T-helper 2 cell treated with Interferon-gamma antibody and Interleukin-4, amounts not matched to agents 100 ng/mL and 5 ng/mL, for 36 hours (primary cell): ENCODE measurements around the gene SPDYA. TPM values are rescaled to one million over a fixed set of nuclear protein-coding genes. Genes with fewer than 3 reads are reported as not detected.

ENCODE experiments used
- intact Hi-C: fragments of 100-400 bp; cut with micrococcal nuclease; formaldehyde crosslinking; loops from one replicate; pipeline ENCODE4 v1.15.1; 2023
- total RNA-seq: library from RNA; stranded (reverse); gene quantifications from 2 replicates; pipeline ENCODE4 v1.2.3, GENCODE V29; 2022

SPDYA gene
- total RNA-seq, 1 donor from 2014 or later, result 1.3 TPM

DNA sequence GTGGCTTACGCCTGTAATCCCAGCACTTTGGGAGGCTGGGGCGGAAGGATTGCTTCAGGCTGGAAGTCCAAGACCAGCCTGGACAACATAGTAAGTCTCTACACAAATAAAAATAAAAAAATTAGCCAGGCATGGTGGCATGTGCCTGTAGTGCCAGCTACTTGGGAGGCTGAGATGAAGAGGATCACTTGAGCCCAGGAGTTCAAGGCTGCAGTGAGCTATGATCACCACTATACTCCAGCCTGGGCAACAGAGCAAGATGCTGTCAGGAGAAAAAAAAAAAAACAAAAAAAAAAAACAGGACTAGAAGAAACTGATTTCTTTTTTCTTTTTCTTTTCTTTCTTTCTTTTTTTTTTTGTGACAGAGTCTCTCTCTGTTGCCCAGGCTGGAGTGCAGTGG lies 13.6 kb downstream of the SPDYA start:
- intact Hi-C loops, result loop anchor here (5.0 kb wide), 2 partner anchors 73 to 133 kb away; no protein-coding TSS in a partner anchor

DNA sequence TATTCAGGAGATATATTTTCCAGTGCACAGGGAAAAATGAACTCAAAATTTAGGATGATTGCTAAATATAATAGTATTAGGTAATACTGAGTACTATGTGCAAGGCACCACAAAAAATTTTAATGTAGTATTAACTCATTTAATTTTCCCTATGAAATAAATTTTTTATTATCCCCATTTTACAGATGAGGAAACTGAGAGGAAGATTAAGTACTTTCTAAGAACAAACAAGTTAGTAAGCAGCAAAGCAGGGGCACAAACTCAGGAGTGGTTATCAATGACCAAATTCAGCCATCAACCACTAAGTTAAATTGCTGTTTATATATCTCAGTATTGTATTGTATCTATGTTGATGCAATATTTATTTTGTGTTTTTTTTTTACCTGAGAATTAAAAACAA lies 14.2 kb downstream of the SPDYA start:
- intact Hi-C loops, result loop anchor here (5.0 kb wide), 2 partner anchors 72 to 132 kb away; no protein-coding TSS in a partner anchor

DNA sequence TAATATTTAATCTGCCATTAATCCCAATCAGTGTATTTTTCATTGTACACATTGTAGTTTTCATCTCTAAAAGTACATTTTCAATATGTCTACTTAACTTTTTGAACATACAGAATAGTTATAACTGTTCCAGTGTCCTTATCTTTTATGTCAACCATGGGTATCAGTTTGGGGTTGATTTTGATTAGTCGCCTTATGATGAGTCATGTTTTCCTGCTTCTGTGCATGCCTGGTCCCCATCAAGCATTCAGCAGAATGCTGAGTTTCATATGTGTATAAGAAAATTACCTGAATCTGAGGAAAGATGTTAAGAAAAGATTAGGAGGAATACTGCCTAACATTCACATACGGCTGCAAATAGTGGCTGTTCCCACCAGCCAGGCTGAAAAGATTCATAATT lies 17.7 kb downstream of the SPDYA start:
- intact Hi-C loops, result no loop called here

DNA sequence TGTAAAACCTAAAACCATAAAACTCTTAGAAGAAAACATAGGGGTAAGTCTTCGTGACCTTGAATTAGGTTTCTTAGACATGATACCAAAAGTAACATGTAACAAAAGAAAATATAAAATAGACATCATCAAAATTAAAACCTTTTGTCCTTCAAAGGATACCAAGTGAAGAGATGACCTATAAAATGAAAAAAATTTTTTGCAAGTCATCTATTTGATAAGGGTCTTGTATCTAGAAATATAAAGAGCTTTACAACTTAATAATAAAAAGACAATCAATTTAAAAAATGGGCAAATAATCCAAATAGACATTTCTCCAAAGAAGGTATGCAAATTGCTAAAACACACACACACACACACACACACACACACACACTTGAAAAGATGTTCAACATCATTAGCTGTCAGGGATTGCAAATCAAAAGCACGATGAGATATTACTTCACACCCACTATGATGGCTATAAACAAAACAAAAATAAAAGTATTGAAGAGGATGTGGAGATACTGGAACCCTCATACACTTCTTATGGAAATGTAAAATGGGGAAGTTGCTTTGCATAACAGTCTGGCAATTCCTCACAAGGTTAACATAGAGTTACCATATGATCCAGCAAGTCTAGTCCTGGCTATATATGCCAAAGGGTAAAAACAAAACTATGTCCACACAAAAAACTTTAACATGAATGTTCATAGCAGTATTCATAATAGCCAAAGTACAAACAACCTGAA lies 23.3 kb downstream of the SPDYA start:
- intact Hi-C loops, result no loop called here

DNA sequence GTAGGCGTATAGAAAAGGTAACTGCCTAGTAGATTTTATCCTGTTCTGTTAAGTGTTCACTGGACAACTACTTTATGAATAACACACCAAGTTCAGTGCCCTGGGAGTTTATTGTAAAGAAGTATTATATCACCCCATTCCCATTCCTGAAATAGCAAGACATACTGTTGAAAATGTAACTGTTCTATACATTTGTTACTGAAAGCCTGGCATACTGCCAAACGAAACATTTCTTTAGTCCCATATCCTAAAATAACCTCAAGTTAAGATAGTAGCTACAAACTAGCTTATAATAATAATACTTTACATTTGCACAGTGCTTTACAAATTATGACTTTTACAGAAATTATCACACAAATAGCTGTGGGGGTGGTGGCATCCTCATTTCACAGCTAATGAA lies 25.1 kb downstream of the SPDYA start:
- intact Hi-C loops, result no loop called here

DNA sequence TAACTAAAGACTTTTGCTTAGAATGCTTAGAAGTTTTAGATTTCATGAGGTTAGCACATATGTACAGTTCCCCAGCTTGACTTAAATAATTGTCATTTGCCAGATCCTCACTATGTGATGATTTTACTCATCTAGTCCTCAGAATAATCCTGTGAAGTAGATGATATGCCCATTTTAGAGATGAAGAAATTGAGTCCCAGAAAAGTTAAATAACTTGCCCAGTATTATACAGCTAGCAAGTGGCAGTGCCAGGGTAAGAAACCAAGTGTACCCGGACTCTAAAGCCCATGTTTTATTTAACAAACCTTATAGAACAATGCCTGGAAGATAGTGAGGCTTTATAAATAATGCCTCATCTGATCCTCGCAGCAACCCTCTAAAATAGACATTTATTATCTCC lies 28.3 kb downstream of the SPDYA start:
- intact Hi-C loops, result no loop called here

DNA sequence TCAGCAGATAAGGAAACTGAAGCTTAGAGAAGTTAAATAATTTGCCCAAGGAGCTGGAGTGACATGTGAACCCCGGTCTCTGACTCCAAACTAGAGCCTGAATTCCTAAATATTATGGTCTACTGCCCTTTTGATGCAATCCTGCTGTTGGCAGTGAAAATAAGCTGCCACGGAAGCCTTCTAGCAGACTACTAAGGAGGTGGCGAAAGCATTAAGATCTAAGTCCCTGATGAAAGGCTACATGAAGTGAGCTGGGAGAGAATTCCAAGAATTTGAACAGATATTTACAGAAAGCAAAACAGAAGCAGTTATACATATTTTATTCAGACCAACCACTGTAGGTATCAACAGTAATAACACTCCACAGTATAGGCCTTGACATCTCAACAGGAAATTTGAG lies 31.4 kb downstream of the SPDYA start:
- intact Hi-C loops, result no loop called here

DNA sequence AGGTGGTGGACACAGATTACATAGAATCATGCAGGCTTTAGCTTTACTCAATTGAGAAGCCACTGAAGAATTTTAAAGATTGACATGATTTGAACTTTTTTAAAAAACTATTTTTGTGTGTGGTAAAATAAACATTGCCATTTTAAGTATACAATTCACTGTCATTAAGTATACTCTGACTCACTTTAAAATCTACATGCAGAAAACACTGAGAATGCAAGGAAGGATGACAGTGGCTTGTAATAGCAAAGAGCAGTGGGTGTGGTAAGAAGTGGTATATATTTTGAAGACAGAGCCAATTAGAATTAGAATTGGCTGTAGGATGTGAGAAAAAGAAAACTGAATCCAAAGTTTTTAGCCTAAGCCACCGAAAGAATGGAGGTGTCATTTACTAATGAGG lies 44.6 kb downstream of the SPDYA start:
- intact Hi-C loops, result no loop called here

DNA sequence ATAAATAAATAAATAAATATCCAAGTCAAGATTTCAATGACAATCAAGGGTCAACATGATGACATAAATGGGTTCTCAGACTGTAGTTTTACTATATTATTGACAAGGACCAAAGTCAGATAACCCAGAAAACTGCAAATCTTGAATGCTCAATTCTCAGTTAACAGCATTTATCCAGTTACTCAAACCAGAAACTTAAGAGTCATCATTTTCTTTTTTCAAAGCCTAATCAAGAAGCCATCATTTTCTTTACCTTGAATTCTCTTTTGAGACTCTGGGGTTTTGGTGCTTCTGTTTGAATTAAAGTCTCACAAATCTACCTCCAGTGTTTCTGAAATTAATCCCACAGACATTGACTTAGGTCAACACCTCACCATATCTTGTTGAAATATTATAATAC lies 45.3 kb downstream of the SPDYA start:
- intact Hi-C loops, result no loop called here

DNA sequence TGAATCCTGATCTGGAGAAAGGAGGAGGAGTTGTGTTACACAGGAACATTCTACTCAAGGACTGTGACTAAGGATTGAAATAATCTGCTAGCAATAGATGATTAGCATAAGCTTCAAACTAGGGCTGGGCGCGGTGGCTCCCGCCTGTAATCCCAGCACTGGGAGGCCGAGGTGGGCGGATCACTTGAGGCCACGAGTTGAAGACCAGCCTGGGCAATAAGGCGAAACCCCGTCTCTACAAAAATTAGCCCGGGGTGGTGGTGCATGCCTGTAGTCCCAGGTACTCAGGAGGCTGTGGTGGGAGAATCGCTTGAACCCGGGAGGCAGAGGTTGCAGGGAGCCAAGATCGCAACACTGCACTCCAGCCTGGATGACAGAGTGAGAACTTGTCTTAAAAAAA lies 58.0 kb downstream of the SPDYA start:
- intact Hi-C loops, result no loop called here

DNA sequence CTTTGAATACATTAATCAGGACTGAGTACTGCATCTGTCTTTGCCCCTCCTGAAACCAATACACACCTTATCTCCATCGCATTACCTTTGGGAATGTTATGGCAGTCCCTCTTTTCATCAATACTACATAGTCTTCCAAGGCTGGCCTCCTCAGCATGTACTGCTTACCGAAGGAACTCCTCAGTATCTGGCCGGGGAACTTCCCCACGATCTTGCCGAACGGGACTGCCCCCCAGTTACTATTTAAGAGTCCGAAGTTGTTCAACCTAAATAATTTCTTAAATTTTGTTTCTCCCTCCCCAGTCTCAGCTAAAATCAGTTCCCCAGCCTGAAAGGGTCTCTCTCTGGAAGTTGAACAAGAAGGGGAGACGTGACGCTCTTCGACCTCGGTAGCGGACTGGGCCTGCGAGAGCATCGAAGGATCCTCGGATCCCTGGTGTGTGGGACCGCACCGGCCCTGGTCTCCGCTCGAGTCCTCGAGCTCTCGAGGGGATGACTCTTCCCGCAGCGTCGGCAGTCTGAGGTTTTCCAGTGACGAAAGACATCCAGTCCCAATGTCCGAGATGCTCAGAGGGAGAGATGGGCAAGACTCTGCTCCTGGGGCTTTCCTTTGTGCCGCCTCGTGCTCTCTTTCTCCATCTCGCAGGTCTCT lies 59.0 kb downstream of the SPDYA start:
- intact Hi-C loops, result loop anchor here (1.0 to 10.0 kb wide), 6 partner anchors 25 to 1515 kb away; partner anchors contain the start of genes GTF3C2, PPP1CB, SPDYA and WDR43

DNA sequence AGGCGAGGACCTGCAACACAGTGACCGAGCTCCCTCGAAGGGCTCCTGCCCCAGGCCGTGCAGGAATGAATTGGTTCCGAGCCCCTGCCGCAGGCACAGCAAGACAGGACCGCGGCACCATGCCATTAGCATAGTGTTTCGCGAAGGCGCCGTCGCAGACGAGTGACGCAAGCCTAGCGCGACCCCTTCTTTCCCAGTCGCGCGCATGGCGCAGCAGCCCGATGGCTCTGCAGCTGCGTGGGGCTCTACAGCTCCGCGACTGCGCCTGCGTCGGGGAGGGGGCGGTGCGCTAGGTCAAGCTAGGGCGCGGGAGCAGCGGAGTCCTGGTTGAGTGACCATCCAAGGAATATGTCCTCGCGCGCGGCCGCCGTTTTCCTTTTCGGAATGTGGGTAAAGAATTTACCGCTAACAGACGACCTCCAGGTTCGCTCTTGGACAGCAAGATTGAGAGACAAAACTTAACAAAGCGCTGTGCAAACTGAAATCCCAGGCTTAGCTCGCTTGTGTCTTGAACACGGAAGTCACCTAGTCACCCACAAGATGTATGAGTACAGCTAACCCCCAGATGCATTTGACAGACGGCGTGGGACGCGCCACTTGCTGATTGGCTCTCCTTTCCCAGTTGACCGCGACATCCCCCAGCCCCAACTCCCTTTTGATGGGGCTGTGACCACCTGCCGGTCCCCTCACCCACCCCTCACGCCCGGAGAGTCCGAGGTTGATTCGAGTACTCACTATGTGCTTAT lies 59.7 kb downstream of the SPDYA start, which contains the start of gene TRMT61B:
Gene TRMT61B (minus strand): TSS at position 164 of the 746 bp plus-strand sequence. CDS start 32 bp downstream, at position 132.
- intact Hi-C loops, result loop anchor here (1.0 to 10.0 kb wide), 6 partner anchors 24 to 1516 kb away; partner anchors contain the start of genes GTF3C2, PPP1CB, SPDYA and WDR43

DNA sequence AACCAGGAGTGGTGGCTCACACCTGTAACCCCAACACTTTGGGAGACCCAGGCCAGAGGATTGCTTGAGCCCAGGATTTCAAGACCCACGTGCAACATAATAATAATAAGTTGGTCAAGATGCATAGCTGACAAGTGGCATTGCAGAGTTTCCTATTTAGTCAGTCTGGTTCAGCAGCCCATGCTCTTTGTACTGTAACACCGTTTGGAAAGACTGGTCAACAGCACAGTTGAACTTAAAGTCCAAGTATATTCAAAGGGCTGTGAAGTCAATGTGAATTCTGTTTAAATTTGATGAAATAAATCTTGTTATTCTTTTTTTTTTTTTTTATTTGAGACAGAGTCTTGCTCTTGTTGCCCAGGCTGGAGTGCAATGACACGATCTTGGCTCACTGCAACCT lies 61.0 kb downstream of the SPDYA start:
- intact Hi-C loops, result loop anchor here (2.0 to 10.0 kb wide), 3 partner anchors 305 to 1517 kb away; partner anchors contain the start of gene GTF3C2

DNA sequence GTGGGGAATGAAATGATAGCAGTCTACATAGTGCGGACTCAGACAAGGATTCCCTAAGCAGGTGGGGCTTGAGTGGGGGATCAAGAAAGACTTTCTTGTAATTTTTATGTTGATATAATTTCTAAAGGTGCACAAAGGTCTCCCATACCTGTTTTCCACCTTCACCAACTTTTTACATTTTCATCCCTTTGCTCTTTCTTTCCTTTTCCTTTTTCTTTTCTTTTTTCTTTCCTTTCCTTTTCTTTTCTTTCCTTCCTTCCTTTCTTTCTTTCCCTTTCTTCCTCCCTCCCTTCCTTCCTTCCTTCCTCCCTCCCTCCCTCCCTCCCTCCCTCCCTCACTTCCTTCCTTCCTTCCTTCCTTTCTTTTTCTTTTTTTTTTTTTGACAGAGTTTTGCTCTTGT lies 69.6 kb downstream of the SPDYA start:
- intact Hi-C loops, result no loop called here

DNA sequence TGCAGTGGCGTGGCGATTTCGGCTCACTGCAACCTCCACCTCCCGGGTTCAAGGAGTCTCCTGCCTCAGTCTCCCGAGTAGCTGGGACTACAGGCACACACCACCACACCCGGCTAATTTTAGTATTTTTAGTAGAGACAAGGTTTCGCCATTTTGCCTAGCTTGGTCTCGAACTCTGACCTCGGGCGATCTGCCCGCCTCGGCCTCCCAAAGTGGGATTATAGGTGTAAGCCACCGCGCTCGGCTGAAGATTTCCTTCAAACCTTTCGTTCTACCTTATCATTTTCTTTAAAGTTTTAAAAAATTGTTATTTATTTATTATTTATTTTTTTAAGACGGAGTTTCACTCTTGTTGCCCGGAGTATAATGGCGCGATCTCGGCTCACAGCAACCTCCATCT lies 82.9 kb downstream of the SPDYA start:
- intact Hi-C loops, result loop anchor here (10.0 kb wide), 1 partner anchor 529 kb away; no protein-coding TSS in a partner anchor

DNA sequence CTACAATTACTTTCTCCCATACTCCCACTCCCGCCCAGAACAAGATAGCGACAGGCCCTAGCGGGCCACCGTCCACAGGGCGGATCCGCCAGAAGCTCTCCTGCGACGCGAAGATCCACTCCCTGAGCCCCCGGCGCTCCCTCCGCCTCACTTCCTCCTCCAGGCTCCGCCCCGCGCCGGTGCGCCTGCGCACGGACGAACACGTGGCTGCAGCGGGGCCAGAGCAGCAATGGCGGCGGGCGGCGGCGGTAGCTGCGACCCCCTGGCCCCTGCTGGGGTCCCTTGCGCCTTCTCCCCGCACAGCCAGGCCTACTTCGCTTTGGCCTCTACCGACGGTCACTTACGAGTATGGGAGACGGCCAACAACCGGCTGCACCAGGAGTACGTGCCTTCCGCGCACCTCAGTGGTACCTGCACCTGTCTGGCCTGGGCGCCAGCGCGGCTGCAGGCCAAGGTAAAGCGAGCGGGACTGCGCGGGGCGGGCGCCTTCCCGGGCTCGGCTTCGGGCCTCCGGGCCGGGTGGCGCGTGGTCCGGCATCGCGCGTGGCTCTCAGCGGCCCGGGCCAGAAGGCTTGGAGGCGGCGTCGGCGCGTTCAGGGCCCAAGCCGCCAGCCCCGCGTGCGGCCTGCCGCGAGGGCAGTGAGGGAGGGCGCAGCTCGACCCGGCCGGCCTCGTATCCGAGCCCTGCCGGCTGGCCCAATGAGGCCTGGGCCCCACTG lies 84.0 kb downstream of the SPDYA start, which contains the start of gene WDR43:
Gene WDR43 (plus strand): TSS at position 198 of the 719 bp plus-strand sequence. CDS start 32 bp downstream, at position 230.
- intact Hi-C loops, result loop anchor here (1.0 to 10.0 kb wide), 5 partner anchors 24 to 530 kb away; partner anchors contain the start of genes PPP1CB and TRMT61B

DNA sequence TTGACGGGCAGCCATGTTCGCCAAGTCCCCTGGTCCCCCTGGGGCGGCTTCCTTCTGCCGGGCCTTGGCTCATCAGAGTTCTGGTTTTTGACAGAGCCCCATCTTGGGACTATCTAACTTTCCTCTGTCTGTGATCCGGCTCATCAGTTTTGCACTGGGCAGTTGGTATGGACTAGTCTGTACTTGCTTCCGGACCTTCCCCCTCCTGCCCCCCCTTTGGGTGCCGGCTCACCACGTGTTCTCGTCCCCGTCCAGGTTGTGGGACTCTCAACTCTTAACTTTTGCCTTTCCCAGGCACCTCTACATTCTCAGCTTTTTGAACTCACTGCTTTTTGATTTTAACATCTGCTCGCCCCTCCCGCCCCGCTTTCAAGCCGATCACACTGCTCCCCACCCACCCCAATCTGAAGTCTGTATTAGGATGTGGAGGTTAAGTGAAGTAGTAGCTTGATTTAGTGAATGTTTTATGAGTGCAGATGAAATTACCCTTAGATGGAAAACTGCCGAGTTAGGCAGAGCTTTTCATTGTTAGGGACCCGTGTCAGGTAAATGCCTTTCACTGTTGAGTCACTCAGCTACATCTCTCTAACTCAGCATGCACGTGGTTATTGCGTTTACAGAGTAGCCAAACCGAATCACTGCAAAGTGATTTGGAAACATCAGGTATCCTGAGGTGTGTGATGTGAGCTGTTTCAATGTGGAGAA lies 84.7 kb downstream of the SPDYA start:
- intact Hi-C loops, result loop anchor here (1.0 to 10.0 kb wide), 3 partner anchors 73 to 531 kb away; partner anchors contain the start of gene PPP1CB

DNA sequence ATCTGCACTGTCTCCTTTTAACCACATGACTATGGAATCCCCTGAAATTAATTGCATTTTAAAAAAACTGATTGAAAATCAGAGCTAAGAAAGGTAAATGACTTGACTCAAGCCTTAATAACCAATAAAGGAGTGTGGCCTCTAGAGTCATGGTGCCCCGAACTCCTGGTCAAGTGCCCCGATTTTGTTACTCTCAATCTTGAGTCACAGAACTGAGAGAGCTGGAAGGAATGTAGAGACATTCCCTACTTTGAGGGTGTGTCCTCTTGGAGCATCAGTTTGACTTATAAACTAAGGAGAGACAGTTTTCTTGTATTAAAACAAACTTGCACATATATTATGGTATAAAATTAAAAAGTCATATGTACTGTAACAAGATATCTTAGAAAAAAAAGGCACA lies 86.3 kb downstream of the SPDYA start:
- intact Hi-C loops, result loop anchor here (5.0 to 10.0 kb wide), 2 partner anchors 75 to 532 kb away; no protein-coding TSS in a partner anchor

DNA sequence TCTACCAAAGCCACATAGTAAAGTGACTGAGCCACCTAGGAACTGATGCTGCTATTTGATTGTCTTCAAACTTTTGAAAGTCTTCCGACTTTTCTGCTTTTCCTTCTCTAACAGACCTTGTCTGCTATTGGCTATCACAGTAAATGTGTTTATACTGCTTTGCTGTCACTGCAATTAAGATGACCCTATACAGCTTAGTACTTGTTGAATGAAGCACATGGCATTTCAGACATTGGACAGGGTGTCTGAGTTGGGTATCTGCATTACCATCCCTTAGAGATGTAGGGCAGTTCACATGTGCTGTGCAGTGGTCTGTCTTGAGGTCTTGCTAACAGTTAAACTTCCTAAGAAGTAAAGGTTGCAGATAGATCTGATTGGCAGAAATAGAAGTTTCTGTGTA lies 87.4 kb downstream of the SPDYA start:
- intact Hi-C loops, result loop anchor here (5.0 to 10.0 kb wide), 2 partner anchors 76 to 533 kb away; no protein-coding TSS in a partner anchor
